DOHH2 (cell line): Measurements from ENCODE around the gene ANKRD49.

Experiments
- H3F3A ChIP-seq: fragments of 200-600 bp; sonication (generic), shearing (Covaris generic); 2 replicates; pipeline ENCODE4 v1.6.0; 2016; ENCODE audit warnings: antibody characterized with exemption, mild to moderate bottlenecking; ENCODE audit not compliant: control insufficient read depth, insufficient read depth
- H3K27ac ChIP-seq: fragments of 200-600 bp; sonication (generic); 2 replicates; pipeline ENCODE4 v1.5.1; 2014; ENCODE audit warnings: low read depth, mild to moderate bottlenecking, low read length, moderate library complexity
- H3K27me3 ChIP-seq: fragments of 200-600 bp; sonication (generic); 2 replicates; pipeline ENCODE4 v1.6.1; 2014; ENCODE audit warnings: mild to moderate bottlenecking, low read length, mixed read lengths; ENCODE audit not compliant: control insufficient read depth
- H3K36me3 ChIP-seq: fragments of 200-600 bp; sonication (generic); 2 replicates; pipeline ENCODE4 v1.6.1; 2014; ENCODE audit warnings: mild to moderate bottlenecking, low read length, moderate library complexity, mixed read lengths; ENCODE audit not compliant: control insufficient read depth
- H3K4me1 ChIP-seq: fragments of 200-600 bp; sonication (generic); 2 replicates; pipeline ENCODE4 v1.6.1; 2014; ENCODE audit warnings: mild to moderate bottlenecking, low read length, mixed read lengths; ENCODE audit not compliant: control insufficient read depth
- H3K4me2 ChIP-seq: fragments of 200-600 bp; sonication (generic); 2 replicates; pipeline ENCODE4 v1.6.0; 2014; ENCODE audit warnings: mild to moderate bottlenecking, low read length, moderate library complexity
- H3K4me3 ChIP-seq: fragments of 200-600 bp; sonication (generic); 2 replicates; pipeline ENCODE4 v1.5.1; 2014; ENCODE audit warnings: mild to moderate bottlenecking, low read length, mixed read lengths
- H3K79me2 ChIP-seq: fragments of 200-600 bp; sonication (generic); 2 replicates; pipeline ENCODE4 v1.6.1; 2014; ENCODE audit warnings: mild to moderate bottlenecking, low read length, mixed read lengths; ENCODE audit not compliant: control insufficient read depth
- H3K9me2 ChIP-seq: fragments of 200-600 bp; sonication (generic); replicated peaks from 2 replicates; pipeline ENCODE4 v1.6.1; 2014; ENCODE audit warnings: mild to moderate bottlenecking, low read length, mixed read lengths; ENCODE audit not compliant: control insufficient read depth
- H3K9me3 ChIP-seq: fragments of 200-600 bp; sonication (generic); 2 replicates; pipeline ENCODE4 v1.6.1; 2014; ENCODE audit warnings: antibody characterized with exemption, low read length, mixed read lengths; ENCODE audit not compliant: control insufficient read depth, insufficient read depth
- H4K20me1 ChIP-seq: fragments of 200-600 bp; sonication (generic); 2 replicates; pipeline ENCODE4 v1.6.0; 2014; ENCODE audit warnings: low read depth, mild to moderate bottlenecking, antibody characterized with exemption, low read length, moderate library complexity; ENCODE audit not compliant: control insufficient read depth, insufficient read depth
- EZH2phosphoT487 ChIP-seq: fragments of 200-600 bp; sonication (generic); IDR thresholded peaks from 2 replicates; pipeline ENCODE4 v1.6.1; 2017; ENCODE audit warnings: borderline replicate concordance, mild to moderate bottlenecking, antibody characterized with exemption, low read length, moderate library complexity, mixed read lengths
- TF ChIP-seq, protein P1 (sequence below): fragments of 200-600 bp; sonication (generic); IDR thresholded peaks from one replicate; pipeline ENCODE4 v1.5.1; 2014; ENCODE audit warnings: antibody characterized with exemption, mild to moderate bottlenecking, low read depth, low read length; ENCODE audit not compliant: poor library complexity, severe bottlenecking

ANKRD49 gene

GRCh38 chr11:94536386-94536785 lies 42.6 kb downstream of the ANKRD49 start:
- no peak overlapping the region for H3K4me2 ChIP-seq
- H3K9me2 ChIP-seq: no peaks in the 10 kb centered on the region
- TF ChIP-seq EZH2phosphoT487: no peak
- TF ChIP-seq, protein P1, sequence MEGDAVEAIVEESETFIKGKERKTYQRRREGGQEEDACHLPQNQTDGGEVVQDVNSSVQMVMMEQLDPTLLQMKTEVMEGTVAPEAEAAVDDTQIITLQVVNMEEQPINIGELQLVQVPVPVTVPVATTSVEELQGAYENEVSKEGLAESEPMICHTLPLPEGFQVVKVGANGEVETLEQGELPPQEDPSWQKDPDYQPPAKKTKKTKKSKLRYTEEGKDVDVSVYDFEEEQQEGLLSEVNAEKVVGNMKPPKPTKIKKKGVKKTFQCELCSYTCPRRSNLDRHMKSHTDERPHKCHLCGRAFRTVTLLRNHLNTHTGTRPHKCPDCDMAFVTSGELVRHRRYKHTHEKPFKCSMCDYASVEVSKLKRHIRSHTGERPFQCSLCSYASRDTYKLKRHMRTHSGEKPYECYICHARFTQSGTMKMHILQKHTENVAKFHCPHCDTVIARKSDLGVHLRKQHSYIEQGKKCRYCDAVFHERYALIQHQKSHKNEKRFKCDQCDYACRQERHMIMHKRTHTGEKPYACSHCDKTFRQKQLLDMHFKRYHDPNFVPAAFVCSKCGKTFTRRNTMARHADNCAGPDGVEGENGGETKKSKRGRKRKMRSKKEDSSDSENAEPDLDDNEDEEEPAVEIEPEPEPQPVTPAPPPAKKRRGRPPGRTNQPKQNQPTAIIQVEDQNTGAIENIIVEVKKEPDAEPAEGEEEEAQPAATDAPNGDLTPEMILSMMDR: no peak
- H3K9me3 ChIP-seq: no peaks in the 10 kb centered on the region
- H3F3A ChIP-seq: no peaks in the 10 kb centered on the region
- H3K27ac ChIP-seq: no peak overlapping the region
- no peaks in the 10 kb centered on the region for H3K79me2 ChIP-seq
- H4K20me1 ChIP-seq: no peaks in the 10 kb centered on the region
- no peaks in the 10 kb centered on the region for H3K36me3 ChIP-seq
- H3K27me3 ChIP-seq: peaks cover 5% of the 10 kb centered on the region; the same call in 1 of the 2 replicates
- H3K4me3 ChIP-seq: no peak overlapping the region
- H3K4me1 ChIP-seq: no peaks in the 10 kb centered on the region

- Histone ChIP-seq H3F3A (no peaks in the 10 kb centered on the region), H3K27me3 (peaks cover 5% of the 10 kb centered on the region; the same call in 1 of the 2 replicates), H4K20me1 (no peaks in the 10 kb centered on the region), H3K4me1 (no peaks in the 10 kb centered on the region), H3K27ac (no peak overlapping the region), H3K9me2 (no peaks in the 10 kb centered on the region), H3K4me2 (no peak overlapping the region), H3K36me3 (no peaks in the 10 kb centered on the region), H3K9me3 (no peaks in the 10 kb centered on the region), H3K4me3 (no peak overlapping the region), H3K79me2 (no peaks in the 10 kb centered on the region)
- TF ChIP-seq EZH2phosphoT487: no peak
- TF ChIP-seq, protein P1: no peak
These were observed 43.3 kb downstream of the ANKRD49 start for GRCh38 chr11:94537031-94537600.

GRCh38 chr11:94539420-94539819 lies 45.6 kb downstream of the ANKRD49 start:
- no peaks in the 10 kb centered on the region for H3K9me2 ChIP-seq
- H4K20me1 ChIP-seq: no peaks in the 10 kb centered on the region
- H3K79me2 ChIP-seq: no peaks in the 10 kb centered on the region
- no peaks in the 10 kb centered on the region for H3K9me3 ChIP-seq
- no peak overlapping the region for H3K4me2 ChIP-seq
- H3F3A ChIP-seq: no peaks in the 10 kb centered on the region
- 0 out of 2 replicates have a peak, but pooled peaks cover 2% of the 10 kb centered on the region for H3K27me3 ChIP-seq
- TF ChIP-seq, protein P1: no peak
- TF ChIP-seq EZH2phosphoT487: no peak
- no peak overlapping the region for H3K27ac ChIP-seq
- no peaks in the 10 kb centered on the region for H3K36me3 ChIP-seq
- H3K4me3 ChIP-seq: no peak overlapping the region
- peaks cover 12% of the 10 kb centered on the region for H3K4me1 ChIP-seq
